NB4 (cell line): ENCODE data around the gene UNC13B.
A peak's percentile ranks its signal among the peaks of the same experiment; 100 is the strongest.
"Not testable (repeated sequence)": the region's sequence is repeated elsewhere in the genome, so short reads cannot be mapped to it uniquely, and the experiment has no call there.

Experiments
- DNase-seq: peaks from one replicate; pipeline ENCODE4 v3.0.0; 2010; ENCODE audit warnings: low read depth
- H3K4me3 ChIP-seq: one replicate; pipeline ENCODE4 v1.5.1; 2011; ENCODE audit warnings: mild to moderate bottlenecking, low read depth, low read length, moderate library complexity
- MYC ChIP-seq: IDR thresholded peaks from 2 replicates; pipeline ENCODE4 v1.6.1; 2011; ENCODE audit warnings: low read depth, low read length
- POLR2A ChIP-seq: IDR thresholded peaks from 2 replicates; pipeline ENCODE4 v1.6.1; 2011; ENCODE audit warnings: mild to moderate bottlenecking; ENCODE audit not compliant: insufficient read length; ENCODE audit errors: extremely low read depth
- TF ChIP-seq, protein P1 (sequence below): IDR thresholded peaks from 2 replicates; pipeline ENCODE4 v1.6.1; 2011; ENCODE audit warnings: low read depth, low read length
- TF ChIP-seq, protein P2 (sequence below): IDR thresholded peaks from one replicate; pipeline ENCODE4 v1.5.1; 2012; ENCODE audit warnings: low read depth, low read length

The UNC13B gene

DNA sequence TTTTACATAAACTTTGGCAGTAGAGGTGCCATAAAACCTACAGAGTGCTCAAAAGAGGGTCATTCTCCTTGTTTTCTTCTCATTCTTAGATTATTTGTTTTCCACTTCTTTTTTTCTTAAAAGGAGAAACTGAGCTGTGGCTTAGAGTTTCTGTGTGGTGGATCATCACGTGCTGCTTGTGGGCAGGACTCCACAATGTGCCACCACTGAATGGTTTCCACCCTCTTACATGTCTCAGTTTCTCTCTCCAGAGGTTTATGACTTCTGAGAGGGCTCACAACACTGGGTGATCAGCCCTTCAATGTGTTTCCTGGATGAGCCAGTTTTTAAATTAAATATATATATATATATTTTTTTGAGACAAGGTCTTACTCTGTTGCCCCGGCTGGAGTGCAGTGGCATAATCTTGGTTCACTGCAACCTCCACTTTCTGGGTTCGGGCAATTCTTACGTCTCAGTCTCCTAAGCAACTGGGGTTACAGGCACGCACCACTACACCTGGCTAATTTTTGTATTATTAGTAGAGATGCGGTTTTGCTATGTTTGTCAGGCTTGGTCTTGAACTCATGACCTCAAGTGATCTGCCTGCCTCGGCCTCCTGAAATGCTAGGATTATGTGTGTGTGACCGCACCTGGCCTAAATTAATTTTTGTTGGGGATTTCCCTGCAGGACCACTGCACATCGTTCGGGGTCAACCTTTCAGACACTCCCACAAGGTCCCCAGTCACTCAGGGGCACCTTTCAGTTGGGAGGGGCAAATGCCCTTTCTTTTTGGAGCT, 3.1 kb upstream of the UNC13B start:
- no peak overlapping the region for H3K4me3 ChIP-seq
- DNase-seq = no peak
- TF ChIP-seq POLR2A (no peak), MYC (no peak)
- TF ChIP-seq, protein P1, sequence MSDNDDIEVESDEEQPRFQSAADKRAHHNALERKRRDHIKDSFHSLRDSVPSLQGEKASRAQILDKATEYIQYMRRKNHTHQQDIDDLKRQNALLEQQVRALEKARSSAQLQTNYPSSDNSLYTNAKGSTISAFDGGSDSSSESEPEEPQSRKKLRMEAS = no peak; the same call in 1 of the 2 replicates
- TF ChIP-seq, protein P2, sequence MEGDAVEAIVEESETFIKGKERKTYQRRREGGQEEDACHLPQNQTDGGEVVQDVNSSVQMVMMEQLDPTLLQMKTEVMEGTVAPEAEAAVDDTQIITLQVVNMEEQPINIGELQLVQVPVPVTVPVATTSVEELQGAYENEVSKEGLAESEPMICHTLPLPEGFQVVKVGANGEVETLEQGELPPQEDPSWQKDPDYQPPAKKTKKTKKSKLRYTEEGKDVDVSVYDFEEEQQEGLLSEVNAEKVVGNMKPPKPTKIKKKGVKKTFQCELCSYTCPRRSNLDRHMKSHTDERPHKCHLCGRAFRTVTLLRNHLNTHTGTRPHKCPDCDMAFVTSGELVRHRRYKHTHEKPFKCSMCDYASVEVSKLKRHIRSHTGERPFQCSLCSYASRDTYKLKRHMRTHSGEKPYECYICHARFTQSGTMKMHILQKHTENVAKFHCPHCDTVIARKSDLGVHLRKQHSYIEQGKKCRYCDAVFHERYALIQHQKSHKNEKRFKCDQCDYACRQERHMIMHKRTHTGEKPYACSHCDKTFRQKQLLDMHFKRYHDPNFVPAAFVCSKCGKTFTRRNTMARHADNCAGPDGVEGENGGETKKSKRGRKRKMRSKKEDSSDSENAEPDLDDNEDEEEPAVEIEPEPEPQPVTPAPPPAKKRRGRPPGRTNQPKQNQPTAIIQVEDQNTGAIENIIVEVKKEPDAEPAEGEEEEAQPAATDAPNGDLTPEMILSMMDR = no peak

DNA sequence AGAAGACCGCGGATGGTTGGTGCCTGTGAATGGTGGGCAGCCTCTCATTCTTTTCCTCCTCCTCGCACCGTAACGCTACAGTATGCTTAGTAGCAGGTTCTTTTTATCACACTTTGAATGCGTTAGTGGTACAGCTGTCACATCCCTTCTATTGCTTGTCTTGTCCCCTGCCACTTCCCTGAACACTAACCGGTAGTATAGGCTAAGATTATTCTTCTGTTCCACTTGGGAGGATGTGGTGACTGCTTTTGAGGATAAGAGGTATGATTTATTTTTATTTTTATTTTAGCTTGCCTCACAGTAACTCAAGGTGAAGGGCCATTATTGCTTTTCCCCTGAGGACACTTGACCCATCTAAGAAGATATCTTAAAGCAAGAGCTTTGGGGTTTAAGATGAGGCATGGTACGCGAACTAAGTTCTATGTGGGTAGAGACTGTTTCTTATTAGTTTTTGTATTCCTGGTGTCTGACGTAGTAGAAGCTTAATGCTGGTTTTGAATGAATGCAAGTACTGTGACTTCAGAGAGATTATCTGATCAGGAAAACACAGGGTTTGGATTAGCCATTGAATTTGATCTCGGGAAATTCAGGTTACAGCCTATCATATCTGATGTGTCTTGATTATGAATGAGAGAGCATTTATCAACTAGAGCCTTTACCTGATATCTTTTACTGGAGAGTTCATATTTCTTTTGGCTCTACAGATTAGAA, 951 bp downstream of the UNC13B start:
- peak overlapping the region; percentile 46 for H3K4me3 ChIP-seq
- TF ChIP-seq POLR2A (no peak), MYC (no peak)
- TF ChIP-seq, protein P1 = no peak
- TF ChIP-seq, protein P2 = no peak
- no peak for DNase-seq

DNA sequence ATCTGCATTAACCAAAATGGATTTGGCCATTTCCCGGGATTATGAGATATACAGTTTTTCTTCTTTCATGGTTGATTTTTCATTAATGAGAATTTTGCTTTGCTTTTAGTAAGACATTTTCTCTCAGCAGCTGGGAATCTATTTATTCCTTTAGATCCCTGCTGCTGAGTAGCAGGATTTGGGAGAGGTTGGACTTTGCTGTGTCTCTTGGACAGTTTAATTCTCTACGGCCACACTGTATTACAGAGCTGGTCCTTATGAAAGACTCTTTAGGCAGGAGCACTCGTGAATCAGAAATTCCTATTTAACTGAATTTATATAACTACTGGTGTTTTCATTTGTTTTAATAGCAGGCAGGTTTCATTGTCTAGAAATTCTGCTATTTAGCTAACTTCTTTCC, 1.6 kb downstream of the UNC13B start:
- DNase-seq = no peak
- no peak overlapping the region for H3K4me3 ChIP-seq
- TF ChIP-seq, protein P1 = no peak

DNA sequence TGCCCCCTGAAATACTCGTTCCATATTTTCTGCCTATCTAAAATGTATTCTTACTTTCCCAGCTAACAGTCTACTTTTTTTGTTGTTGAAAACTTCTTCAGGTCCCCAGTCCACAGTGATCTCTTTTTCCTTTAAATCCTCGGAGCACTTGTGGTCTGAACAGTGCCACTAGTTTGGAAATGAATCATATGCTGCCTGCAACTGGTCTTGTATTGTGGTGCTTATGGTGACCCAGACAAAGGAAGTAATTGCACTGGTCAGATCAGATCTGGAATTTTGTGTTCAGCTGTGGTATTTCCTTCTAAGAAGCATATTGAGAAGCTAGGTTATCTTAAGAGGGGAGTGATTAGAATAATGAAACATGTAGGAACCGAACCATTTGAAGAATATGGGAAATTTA, 2.9 kb downstream of the UNC13B start:
- TF ChIP-seq POLR2A = no peak
- TF ChIP-seq MYC = no peak
- TF ChIP-seq, protein P1 = no peak
- TF ChIP-seq, protein P2 = no peak
- peak; percentile 30 for DNase-seq
- no peak overlapping the region for H3K4me3 ChIP-seq

DNA sequence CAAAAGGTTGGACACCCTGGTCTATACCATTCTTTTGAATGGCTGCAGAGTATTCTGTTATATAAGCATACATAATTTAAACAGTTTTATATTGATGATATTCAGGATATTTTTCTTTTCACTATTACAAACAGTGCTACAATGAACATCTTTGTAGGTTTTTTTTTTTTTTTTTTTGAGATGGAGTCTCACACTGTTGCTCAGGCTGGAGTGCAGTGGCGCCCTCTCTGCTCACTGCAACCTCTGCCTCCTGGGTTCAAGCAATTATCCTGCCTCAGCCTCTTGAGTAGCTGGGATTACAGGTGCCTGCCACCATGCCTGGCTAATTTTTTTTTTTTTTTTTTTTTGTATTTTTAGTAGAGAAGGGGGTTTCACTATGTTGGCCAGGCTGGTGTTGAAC, 5.6 kb downstream of the UNC13B start:
- not testable (repeated sequence) for DNase-seq, H3K4me3 ChIP-seq

DNA sequence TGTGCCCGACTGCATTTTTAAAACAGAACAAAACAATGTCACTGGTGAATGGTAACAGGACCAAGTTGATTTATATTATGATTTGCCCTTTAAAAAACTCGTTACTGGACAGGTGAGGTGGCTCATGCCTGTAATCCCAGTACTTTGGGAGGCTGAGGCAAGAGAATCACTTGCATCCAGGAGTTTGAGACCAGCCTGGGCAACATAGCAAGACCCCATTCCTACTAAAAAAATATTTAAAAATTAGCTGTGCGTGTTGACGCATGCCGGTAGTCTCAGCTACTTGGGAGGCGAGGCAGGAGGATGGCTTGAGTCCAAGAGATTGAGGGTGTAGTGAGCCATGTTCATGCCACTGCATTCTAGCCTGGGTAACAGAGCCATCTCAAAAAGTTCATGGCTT, 7.2 kb downstream of the UNC13B start:
- no peak for DNase-seq
- no peak overlapping the region for H3K4me3 ChIP-seq
- TF ChIP-seq MYC = no peak

DNA sequence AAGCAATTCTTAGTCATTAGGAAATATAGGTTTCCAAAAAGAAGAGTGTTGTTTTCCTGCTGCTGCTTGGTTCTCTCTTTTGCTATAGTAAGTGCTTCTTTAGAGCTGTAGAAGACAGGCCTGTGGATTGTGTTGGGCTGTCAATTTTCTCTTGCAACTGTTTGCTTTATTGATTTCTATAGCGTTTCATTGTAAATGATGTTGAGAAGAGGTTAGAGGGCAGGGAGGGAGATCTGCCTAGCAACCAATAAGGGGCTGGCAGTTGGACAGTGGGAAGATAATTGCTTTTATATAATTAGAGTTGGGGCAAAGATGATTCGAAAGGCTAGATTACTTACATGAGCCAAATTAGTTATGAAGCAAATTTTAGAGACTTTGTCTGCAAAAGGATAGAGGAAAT, 11.1 kb downstream of the UNC13B start:
- TF ChIP-seq MYC = no peak
- TF ChIP-seq, protein P2 = no peak
- TF ChIP-seq, protein P1 = no peak
- no peak for DNase-seq
- H3K4me3 ChIP-seq = no peak overlapping the region
